GM12892 (cell line): ENCODE measurements around the gene MZF1.

Experiments
- POLR2A ChIP-seq: IDR thresholded peaks from 2 replicates; pipeline ENCODE4 v1.6.1; 2011; ENCODE audit warnings: low read depth, low read length, control low read depth
- POLR2AphosphoS5 ChIP-seq: IDR thresholded peaks from 2 replicates; pipeline ENCODE4 v1.6.1; 2011; ENCODE audit warnings: low read depth, low read length, control low read depth
- TAF1 ChIP-seq: IDR thresholded peaks from 2 replicates; pipeline ENCODE4 v1.6.1; 2011; ENCODE audit warnings: low read depth, mild to moderate bottlenecking, control low read depth, low read length, borderline replicate concordance

GRCh38 chr19:58535857-58536256 lies 37.3 kb downstream of the MZF1 start:
- TF ChIP-seq POLR2A, result no peak
- TF ChIP-seq POLR2AphosphoS5, result no peak
- TF ChIP-seq TAF1, result no peak
